ENCODE data around the gene ADAM12. TPM values are rescaled to one million over a fixed set of nuclear protein-coding genes. Genes with fewer than 3 reads are reported as not detected.

The ADAM12 gene
- total and polyA plus RNA-seq, 10 of the 15 experiments (the other 5 are each of a cell fraction or from before 2014, with no cell fraction given), result under 0.01 to 0.62 (median 0.04) TPM; not detected in 5

GRCh38 chr10:126229686-126230085 lies 158.6 kb downstream of the ADAM12 start (continued):
- TF ChIP-seq REST (IDR thresholded peaks at IDR 0.05; ENCODE audit: low read depth, low read length) (no peak), BCLAF1 (IDR thresholded peaks at IDR 0.05) (no peak), KLF5 (IDR thresholded peaks at IDR 0.05; ENCODE audit: partially characterized antibody) (no peak), SKIL (IDR thresholded peaks at IDR 0.05; ENCODE audit: low read depth, poor library complexity, severe bottlenecking) (no peak), TAF1 (IDR thresholded peaks at IDR 0.05; ENCODE audit: borderline replicate concordance, low read depth, low read length) (no peak)

All from GM12878 (cell line).